Testis (tissue), 2 donors: Measurements from ENCODE around the gene A1BG.

Source experiments
- CTCF ChIP-seq, 3 experiments: fragments of 450-650 bp in 2 of 3; fragments of 200-600 bp in 1 of 3; sonication (generic) in 1 of 3; IDR thresholded peaks; one replicate each; pipeline ENCODE4 v1.5.1; 2016 to 2019; ENCODE audit warnings: antibody characterized with exemption in 3 of 3, mild to moderate bottlenecking in 2 of 3, moderate library complexity in 1 of 3
- POLR2A ChIP-seq: fragments of 450-650 bp; IDR thresholded peaks from one replicate; pipeline ENCODE4 v1.6.1; 2017; ENCODE audit warnings: antibody characterized with exemption, mild to moderate bottlenecking, moderate library complexity

- TF ChIP-seq CTCF (IDR thresholded peaks at IDR 0.05): no peak
- no peak for TF ChIP-seq POLR2A
These were observed 27.6 kb upstream of the A1BG start, which contains the start of gene ZNF837 for GRCh38 chr19:58380662-58381459.
